ENCODE data around the gene RFX3. TPM values are rescaled to one million over a fixed set of nuclear protein-coding genes. Genes with fewer than 3 reads are reported as not detected.

The RFX3 gene
- total and polyA plus RNA-seq, 5 donors, result 1.3 to 9.9 (median 5.1) TPM

- ATAC-seq, result peak in 1 of 2 donors; percentile 0
- Histone ChIP-seq H3K4me3 (ENCODE audit: low read length) (peak overlapping the region; percentile 83), H3K9me3 (ENCODE audit: control insufficient read depth, low read length) (no peaks in the 10 kb centered on the region), H3K27me3 (ENCODE audit: control insufficient read depth, insufficient read depth) (no peaks in the 10 kb centered on the region), H3K4me1 (ENCODE audit: control insufficient read depth, insufficient read depth, low read length) (no peaks in the 10 kb centered on the region), H3K27ac (ENCODE audit: low read length) (peak overlapping the region; percentile 100)
- no peak for DNase-seq
- WGBS, result 22% methylated on average over 19 of the region's 19 CpGs
- intact Hi-C loops (cut with DNase I), result no loop called here
These were observed 1.5 kb upstream of the RFX3 start for GRCh38 chr9:3526997-3527940.

- DNase-seq, result peak; percentile 89 to 96 (median 95)
- H3K27me3 ChIP-seq (ENCODE audit: control insufficient read depth, insufficient read depth), result no peaks in the 10 kb centered on the region
- ATAC-seq, result peak; percentile 96 to 97
- no peaks in the 10 kb centered on the region for H3K9me3 ChIP-seq (ENCODE audit: control insufficient read depth, low read length)
- peak overlapping the region; percentile 100 for H3K27ac ChIP-seq (ENCODE audit: low read length)
- intact Hi-C loops (cut with DNase I), result no loop called here
- peak overlapping the region; percentile 83 for H3K4me3 ChIP-seq (ENCODE audit: low read length)
- no peaks in the 10 kb centered on the region for H3K4me1 ChIP-seq (ENCODE audit: control insufficient read depth, insufficient read depth, low read length)
- WGBS, result under 1% methylated on average over 74 of the region's 74 CpGs
These were observed 580 bp upstream of the RFX3 start for GRCh38 chr9:3526165-3526996.

GRCh38 chr9:3525096-3525835, 535 bp downstream of the RFX3 start:
- no peaks in the 10 kb centered on the region for H3K9me3 ChIP-seq (ENCODE audit: control insufficient read depth, low read length)
- peak in 1 of 3 donors; percentile 75 for DNase-seq
- no peaks in the 10 kb centered on the region for H3K27me3 ChIP-seq (ENCODE audit: control insufficient read depth, insufficient read depth)
- H3K4me3 ChIP-seq (ENCODE audit: low read length), result peak overlapping the region; percentile 83
- WGBS, result under 1% methylated on average over 43 of the region's 43 CpGs
- H3K4me1 ChIP-seq (ENCODE audit: control insufficient read depth, insufficient read depth, low read length), result no peaks in the 10 kb centered on the region
- H3K27ac ChIP-seq (ENCODE audit: low read length), result peak overlapping the region; percentile 94
- intact Hi-C loops (cut with DNase I), result no loop called here
- ATAC-seq, result peak; percentile 13 to 18

GRCh38 chr9:3521966-3522365, 3.8 kb downstream of the RFX3 start:
- no peak overlapping the region for H3K4me3 ChIP-seq (ENCODE audit: low read length)
- no peaks in the 10 kb centered on the region for H3K4me1 ChIP-seq (ENCODE audit: control insufficient read depth, insufficient read depth, low read length)
- WGBS, result 92% methylated on average over 1 of the region's 1 CpG

GRCh38 chr9:3520564-3520963, 5.2 kb downstream of the RFX3 start:
- DNase-seq (no peak), ATAC-seq (no peak)
- intact Hi-C loops (cut with DNase I), result no loop called here
- H3K27ac ChIP-seq (ENCODE audit: low read length), result no peak overlapping the region
- 88% methylated on average over 4 of the region's 4 CpGs for WGBS
- no peaks in the 10 kb centered on the region for H3K27me3 ChIP-seq (ENCODE audit: control insufficient read depth, insufficient read depth)
- H3K9me3 ChIP-seq (ENCODE audit: control insufficient read depth, low read length), result no peaks in the 10 kb centered on the region
- H3K4me1 ChIP-seq (ENCODE audit: control insufficient read depth, insufficient read depth, low read length), result no peaks in the 10 kb centered on the region
- H3K4me3 ChIP-seq (ENCODE audit: low read length), result no peak overlapping the region

More at GRCh38 chr9:3521966-3522365, 3.8 kb downstream of the RFX3 start:
- intact Hi-C loops (cut with DNase I), result no loop called here
- ATAC-seq (no peak), DNase-seq (no peak)
- H3K27ac ChIP-seq (ENCODE audit: low read length), result no peak overlapping the region
- H3K9me3 ChIP-seq (ENCODE audit: control insufficient read depth, low read length), result no peaks in the 10 kb centered on the region
- no peaks in the 10 kb centered on the region for H3K27me3 ChIP-seq (ENCODE audit: control insufficient read depth, insufficient read depth)

GRCh38 chr9:3517377-3518048, 8.3 kb downstream of the RFX3 start:
- intact Hi-C loops (cut with DNase I), result no loop called here
- Histone ChIP-seq H3K4me3 (ENCODE audit: low read length) (no peak overlapping the region), H3K27ac (ENCODE audit: low read length) (no peak overlapping the region), H3K9me3 (ENCODE audit: control insufficient read depth, low read length) (no peaks in the 10 kb centered on the region), H3K4me1 (ENCODE audit: control insufficient read depth, insufficient read depth, low read length) (no peaks in the 10 kb centered on the region), H3K27me3 (ENCODE audit: control insufficient read depth, insufficient read depth) (no peaks in the 10 kb centered on the region)
- DNase-seq, result no peak
- ATAC-seq, result no peak
- 92% methylated on average over 3 of the region's 3 CpGs for WGBS

GRCh38 chr9:3516667-3517330, 9.0 kb downstream of the RFX3 start:
- 78% methylated on average over 4 of the region's 4 CpGs for WGBS
- Histone ChIP-seq H3K27ac (ENCODE audit: low read length) (peak overlapping the region; percentile 21), H3K4me3 (ENCODE audit: low read length) (no peak overlapping the region), H3K4me1 (ENCODE audit: control insufficient read depth, insufficient read depth, low read length) (no peaks in the 10 kb centered on the region), H3K27me3 (ENCODE audit: control insufficient read depth, insufficient read depth) (no peaks in the 10 kb centered on the region), H3K9me3 (ENCODE audit: control insufficient read depth, low read length) (no peaks in the 10 kb centered on the region)
- DNase-seq (no peak), ATAC-seq (peak in 1 of 2 donors; percentile 54)
- intact Hi-C loops (cut with DNase I), result no loop called here

GRCh38 chr9:3515405-3515804, 10.4 kb downstream of the RFX3 start:
- intact Hi-C loops (cut with DNase I), result no loop called here

GRCh38 chr9:3514786-3515185, 11.0 kb downstream of the RFX3 start:
- 97% methylated on average over 3 of the region's 3 CpGs for WGBS
- intact Hi-C loops (cut with DNase I), result no loop called here
- no peak overlapping the region for H3K4me3 ChIP-seq (ENCODE audit: low read length)
- no peaks in the 10 kb centered on the region for H3K27me3 ChIP-seq (ENCODE audit: control insufficient read depth, insufficient read depth)
- DNase-seq (no peak), ATAC-seq (no peak)
- no peaks in the 10 kb centered on the region for H3K4me1 ChIP-seq (ENCODE audit: control insufficient read depth, insufficient read depth, low read length)
- H3K9me3 ChIP-seq (ENCODE audit: control insufficient read depth, low read length), result no peaks in the 10 kb centered on the region
- no peak overlapping the region for H3K27ac ChIP-seq (ENCODE audit: low read length)

More at GRCh38 chr9:3515405-3515804, 10.4 kb downstream of the RFX3 start:
- no peak overlapping the region for H3K4me3 ChIP-seq (ENCODE audit: low read length)
- no peak overlapping the region for H3K27ac ChIP-seq (ENCODE audit: low read length)
- no peaks in the 10 kb centered on the region for H3K4me1 ChIP-seq (ENCODE audit: control insufficient read depth, insufficient read depth, low read length)
- no peak for ATAC-seq
- 82% methylated on average over 3 of the region's 3 CpGs for WGBS
- H3K27me3 ChIP-seq (ENCODE audit: control insufficient read depth, insufficient read depth), result no peaks in the 10 kb centered on the region
- no peak for DNase-seq
- H3K9me3 ChIP-seq (ENCODE audit: control insufficient read depth, low read length), result no peaks in the 10 kb centered on the region

All from right cardiac atrium (tissue), 5 donors.